NCI-H2081 (cell line): ENCODE data around the gene IDH3G.
"Not testable (repeated sequence)": the region's sequence is repeated elsewhere in the genome, so short reads cannot be mapped to it uniquely, and the experiment has no call there.

Experiments used
- DNase-seq, 2 experiments: peaks; one replicate each; lab custom pipeline; 2025; lab: John Stamatoyannopoulos, UW

IDH3G gene

GRCh38 chrX:153762626-153763173 lies 31.5 kb downstream of the IDH3G start:
- DNase-seq, result no peak

- DNase-seq, result no peak
Observed at GRCh38 chrX:153761863-153762262, 32.3 kb downstream of the IDH3G start.

- DNase-seq, result no peak
Observed at GRCh38 chrX:153755136-153755535, 39.0 kb downstream of the IDH3G start.

GRCh38 chrX:153750127-153750774 lies 43.9 kb downstream of the IDH3G start:
- DNase-seq, result no peak

GRCh38 chrX:153749017-153749416 lies 45.2 kb downstream of the IDH3G start:
- not testable (repeated sequence) for DNase-seq

GRCh38 chrX:153746991-153747390 lies 47.2 kb downstream of the IDH3G start:
- not testable (repeated sequence) for DNase-seq

GRCh38 chrX:153746359-153746758 lies 47.8 kb downstream of the IDH3G start:
- no peak for DNase-seq

DNA sequence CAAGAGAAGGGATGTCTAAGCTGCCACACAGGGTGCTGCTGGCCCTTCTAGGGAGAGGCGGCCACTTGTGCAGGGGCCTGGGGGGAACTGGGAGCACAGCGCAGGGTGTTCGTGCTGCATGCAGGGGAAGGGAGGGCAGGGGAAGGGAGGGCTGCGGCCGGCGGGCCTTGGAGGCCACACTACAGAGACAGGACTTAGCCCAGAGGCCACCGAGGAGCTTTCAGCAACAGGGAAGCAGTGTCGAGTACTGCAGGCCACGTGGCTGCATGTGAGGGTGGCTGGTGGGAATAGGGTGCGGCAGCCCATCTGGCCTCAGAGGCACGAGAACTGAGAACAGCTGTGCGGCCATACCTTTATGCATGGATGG lies 49.1 kb downstream of the IDH3G start:
- not testable (repeated sequence) for DNase-seq

DNA sequence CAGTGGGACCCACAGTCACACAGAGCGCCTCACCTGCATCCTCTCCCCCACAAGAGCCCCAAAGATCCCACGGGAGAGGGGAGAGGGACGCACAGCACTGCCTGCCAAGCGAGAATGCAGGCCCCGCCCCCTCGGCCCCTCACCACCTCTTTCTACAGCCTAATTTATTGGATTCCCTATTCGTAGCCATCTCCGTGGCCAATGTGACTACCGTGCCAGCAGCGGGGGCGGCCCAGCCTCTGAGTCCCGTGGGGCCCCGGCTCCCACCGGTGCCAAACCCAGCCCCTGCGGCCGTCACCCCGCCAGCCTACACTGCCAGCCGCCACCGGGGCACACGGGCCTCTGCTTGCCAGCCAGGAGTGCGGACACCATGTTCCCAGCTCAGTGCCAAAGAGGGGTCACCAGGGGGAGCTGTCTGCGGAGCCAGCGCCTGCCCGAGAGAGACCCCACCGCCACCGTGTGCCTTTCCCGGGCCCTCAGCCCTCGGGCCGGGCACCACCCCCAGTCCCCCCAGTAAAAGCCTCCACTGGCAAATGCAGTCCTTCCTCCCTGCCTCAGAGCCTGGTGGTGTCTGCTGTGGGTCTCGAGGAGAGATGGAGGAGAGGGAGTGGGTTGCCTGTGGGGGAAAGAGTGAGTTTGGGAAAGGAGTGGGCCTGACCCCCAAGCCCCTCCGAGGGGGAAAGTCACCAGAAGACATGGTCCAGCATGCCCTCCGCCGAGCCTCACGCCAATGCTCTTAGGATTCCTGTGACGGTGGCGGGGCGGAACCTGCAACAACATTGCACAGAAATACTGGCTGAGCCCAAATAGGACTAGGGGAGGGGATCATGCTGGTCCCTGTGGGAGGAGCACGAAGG lies 49.7 kb downstream of the IDH3G start:
- no peak for DNase-seq

DNA sequence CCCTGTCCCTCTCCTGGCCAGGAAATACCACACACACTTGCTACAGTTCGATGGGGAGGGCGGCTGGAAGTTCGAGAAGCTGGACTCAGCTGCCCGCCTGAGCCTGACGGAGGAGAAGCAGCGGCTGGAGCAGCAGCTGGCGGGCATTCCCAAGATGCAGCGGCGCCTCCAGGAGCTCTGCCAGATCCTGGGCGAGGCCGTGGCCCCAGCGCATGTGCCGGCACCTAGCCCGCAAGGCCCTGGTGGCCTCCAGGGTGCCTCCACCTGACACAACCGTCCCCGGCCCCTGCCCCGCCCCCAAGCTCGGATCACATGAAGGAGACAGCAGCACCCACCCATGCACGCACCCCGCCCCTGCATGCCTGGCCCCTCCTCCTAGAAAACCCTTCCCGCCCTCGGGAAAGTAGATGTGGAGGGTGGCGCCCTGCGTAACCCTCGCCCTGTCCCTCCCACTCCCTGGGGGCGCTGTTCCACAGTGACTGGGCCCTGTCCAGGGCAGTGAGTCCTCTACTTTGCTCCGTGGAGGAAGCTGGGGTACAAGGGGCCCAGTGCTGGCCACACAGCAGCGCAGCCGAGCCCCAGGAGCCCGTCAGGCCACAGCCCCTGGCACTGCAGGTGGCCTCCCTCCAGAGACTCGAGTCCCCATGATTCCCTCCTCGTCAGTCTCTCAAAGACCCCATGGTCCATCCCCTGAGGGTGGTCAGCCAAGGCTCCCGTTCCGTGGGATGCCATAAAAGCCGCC lies 50.5 kb downstream of the IDH3G start:
- DNase-seq, result not testable (repeated sequence)

DNA sequence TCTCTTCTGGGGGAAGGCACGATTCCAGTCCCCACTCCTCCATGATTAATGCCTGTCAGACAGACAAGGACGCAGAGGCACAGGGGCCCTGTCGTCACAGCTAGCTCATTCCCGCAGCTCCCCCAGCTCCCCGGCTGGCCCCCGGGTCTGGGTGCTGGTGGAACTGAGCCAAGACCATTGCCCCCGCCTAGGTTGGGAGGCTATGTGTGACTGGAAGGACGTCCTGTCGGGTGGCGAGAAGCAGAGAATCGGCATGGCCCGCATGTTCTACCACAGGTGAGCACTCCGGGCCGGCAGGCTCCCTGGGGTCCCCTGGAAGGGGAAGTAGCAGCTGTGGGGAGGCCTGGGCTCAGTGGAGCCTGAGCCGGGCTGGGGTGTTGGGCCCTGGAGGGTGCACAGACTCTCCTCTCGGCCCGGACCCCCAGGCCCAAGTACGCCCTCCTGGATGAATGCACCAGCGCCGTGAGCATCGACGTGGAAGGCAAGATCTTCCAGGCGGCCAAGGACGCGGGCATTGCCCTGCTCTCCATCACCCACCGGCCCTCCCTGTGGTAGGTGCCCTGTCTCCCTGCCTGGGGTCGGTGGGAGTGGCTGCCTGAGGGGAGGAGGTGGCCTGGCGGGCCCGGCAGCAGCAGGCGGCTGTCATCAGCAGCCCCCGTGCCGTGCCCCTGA lies 51.2 kb downstream of the IDH3G start:
- DNase-seq, result not testable (repeated sequence)

DNA sequence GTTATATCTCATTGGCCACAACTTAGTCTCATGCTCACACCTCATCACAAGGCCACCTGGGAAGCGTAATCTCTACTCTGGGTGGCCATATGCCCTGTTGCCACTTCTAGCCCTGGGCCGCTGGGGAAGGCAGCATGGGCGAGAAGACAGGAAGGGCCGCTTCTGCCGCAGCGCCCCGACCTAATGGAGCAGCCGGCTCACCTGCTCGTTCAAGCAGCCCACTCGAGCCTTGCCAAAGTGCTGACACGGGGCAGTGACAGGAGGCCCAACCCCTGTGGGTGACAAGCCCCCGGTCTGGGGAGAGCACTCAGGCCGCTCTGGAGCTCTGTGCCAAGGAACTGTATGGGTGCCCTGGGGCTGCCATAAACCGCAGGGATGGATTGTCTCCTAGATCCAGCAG lies 52.1 kb downstream of the IDH3G start:
- not testable (repeated sequence) for DNase-seq

- no peak for DNase-seq
Observed at GRCh38 chrX:153741446-153741845, 52.7 kb downstream of the IDH3G start.

DNA sequence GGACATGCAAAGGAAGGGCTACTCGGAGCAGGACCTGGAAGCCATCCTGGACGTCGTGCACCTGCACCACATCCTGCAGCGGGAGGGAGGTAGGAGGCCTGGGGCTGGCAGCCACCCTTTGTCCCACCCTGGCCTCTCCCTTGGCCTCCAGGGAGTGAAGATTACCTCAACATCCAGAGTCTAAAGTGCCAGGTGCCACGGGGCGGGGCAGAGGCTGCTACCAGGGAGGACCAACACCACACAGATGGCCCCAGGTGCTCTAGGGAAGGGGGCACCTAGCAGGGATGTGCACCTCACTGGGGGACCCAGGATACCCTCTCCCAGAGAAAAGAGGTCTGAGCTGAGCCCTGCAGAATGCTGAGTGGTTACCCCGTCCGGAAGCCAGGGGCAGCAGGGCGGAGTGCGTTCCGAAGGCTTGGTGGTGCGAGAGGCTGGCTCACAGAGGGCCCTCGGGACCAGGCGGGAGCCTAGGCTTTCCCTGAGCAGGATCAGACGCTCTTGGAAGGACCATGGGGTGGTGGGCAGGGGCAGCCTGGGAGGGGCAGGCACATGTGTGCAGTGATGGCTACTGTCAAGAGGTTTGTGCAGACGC lies 53.4 kb downstream of the IDH3G start:
- DNase-seq, result no peak

DNA sequence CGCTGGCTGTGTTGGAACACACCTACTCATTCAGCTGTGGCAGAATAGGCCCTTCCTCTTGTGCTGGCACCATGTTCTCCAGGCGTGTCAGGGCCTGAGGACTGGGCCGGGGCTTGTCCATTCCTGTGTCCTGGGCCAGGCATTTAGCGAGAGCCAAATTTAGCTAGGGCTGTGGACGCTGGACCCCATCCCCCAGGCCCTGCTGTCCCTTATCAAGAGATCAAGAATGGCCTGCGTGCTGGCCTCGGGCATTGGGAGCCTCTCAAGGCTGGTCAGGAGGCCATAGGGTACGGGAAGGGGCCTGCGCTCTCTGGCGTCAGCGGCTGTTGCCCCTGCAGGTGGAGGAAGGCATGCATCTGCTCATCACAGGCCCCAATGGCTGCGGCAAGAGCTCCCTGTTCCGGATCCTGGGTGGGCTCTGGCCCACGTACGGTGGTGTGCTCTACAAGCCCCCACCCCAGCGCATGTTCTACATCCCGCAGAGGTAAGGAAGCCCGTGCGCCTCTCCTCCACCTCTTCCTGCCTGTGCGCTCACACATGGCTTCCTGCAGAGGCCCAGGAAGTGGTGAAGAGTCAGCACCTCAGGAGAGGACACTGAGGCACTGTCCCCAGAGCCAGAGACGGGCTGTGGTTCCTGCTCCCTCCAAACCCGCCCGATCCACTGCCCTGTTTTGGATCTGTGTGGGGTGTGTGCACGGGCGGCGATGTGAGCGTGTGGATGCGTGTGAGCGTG lies 54.3 kb downstream of the IDH3G start:
- no peak for DNase-seq

- DNase-seq, result no peak
Observed at GRCh38 chrX:153738056-153738605, 56.0 kb downstream of the IDH3G start.

DNA sequence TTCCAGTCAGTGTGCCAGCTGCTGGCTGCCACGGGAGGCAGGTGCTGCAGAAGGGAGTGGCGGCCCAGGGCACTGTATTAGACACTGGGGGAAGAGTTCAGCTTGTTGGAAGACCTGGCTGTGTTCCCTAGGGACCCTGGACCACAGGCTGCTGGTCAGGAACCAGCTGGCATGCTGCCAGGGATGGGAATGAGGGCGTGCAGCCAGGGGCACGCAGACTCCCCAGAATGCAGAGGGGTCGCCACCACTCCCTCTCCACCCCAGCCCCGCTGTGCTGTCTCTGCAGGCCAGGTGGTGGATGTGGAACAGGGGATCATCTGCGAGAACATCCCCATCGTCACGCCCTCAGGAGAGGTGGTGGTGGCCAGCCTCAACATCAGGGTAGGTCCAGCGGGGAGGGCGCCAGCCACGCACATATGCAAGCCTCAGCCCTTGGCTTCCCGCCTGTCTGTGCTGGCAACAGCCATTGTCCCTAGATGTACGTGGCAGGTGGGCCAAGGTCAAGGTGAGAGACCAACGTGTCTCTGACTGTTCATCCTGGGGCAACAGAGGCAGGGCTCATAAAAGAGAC lies 57.2 kb downstream of the IDH3G start:
- no peak for DNase-seq

- no peak for DNase-seq
Observed at GRCh38 chrX:153736071-153736820, 57.9 kb downstream of the IDH3G start.
